CD4-positive, alpha-beta T cell (primary cell): ENCODE measurements around the gene MYD88. TPM values are rescaled to one million over a fixed set of nuclear protein-coding genes. Genes with fewer than 3 reads are reported as not detected.

ENCODE experiments used
- ATAC-seq: fragments of 200-7000 bp; cut with Tn5 transposase; one replicate; pipeline ENCODE4 v1.10.0; 2022; ENCODE audit warnings: mild to moderate bottlenecking; ENCODE audit not compliant: poor library complexity
- CTCF ChIA-PET: fragments of 350-600 bp; sonication (Branson Sonifier 250); formaldehyde crosslinking; loops from one replicate; lab custom pipeline; 2021; ENCODE audit warnings: antibody characterized with exemption, inconsistent platforms; lab: Charles Lee
- POLR2A ChIA-PET: fragments of 350-600 bp; sonication (Branson Sonifier 250); formaldehyde crosslinking; loops from one replicate; lab custom pipeline; 2021; ENCODE audit warnings: antibody characterized with exemption, inconsistent platforms; lab: Charles Lee
- DNase-seq, 14 experiments: peaks; one replicate each; pipeline ENCODE4 v3.0.0-alpha.2; 2013 to 2020; ENCODE audit warnings: mixed read lengths in 2 of 14
- H3K27ac ChIP-seq, 2 donors: one replicate each; pipeline versions ENCODE4 v1.5.1 to v1.7.0; 2013; ENCODE audit warnings: low read length in 2 of 2, low read depth in 1 of 2, mild to moderate bottlenecking in 1 of 2
- H3K27me3 ChIP-seq, 2 experiments: 1 replicate in 1 of 2; 2 replicates in 1 of 2; pipeline versions ENCODE4 v1.6.1 to v1.7.0; 2013; ENCODE audit warnings: low read length in 2 of 2, control low read depth in 1 of 2, mild to moderate bottlenecking in 1 of 2, moderate library complexity in 1 of 2; ENCODE audit not compliant: insufficient read depth in 2 of 2, control insufficient read depth in 1 of 2
- H3K36me3 ChIP-seq: one replicate; pipeline ENCODE4 v1.6.1; 2013; ENCODE audit warnings: low read length, control low read depth; ENCODE audit not compliant: insufficient read depth
- H3K4me1 ChIP-seq: one replicate; pipeline ENCODE4 v1.6.1; 2013; ENCODE audit warnings: low read length, control low read depth; ENCODE audit not compliant: insufficient read depth
- H3K4me3 ChIP-seq: one replicate; pipeline ENCODE4 v1.5.1; 2013; ENCODE audit warnings: mild to moderate bottlenecking, low read length, moderate library complexity
- H3K9me3 ChIP-seq, 2 experiments: 1 replicate in 1 of 2; 2 replicates in 1 of 2; pipeline versions ENCODE4 v1.6.1 to v1.7.0; 2013; ENCODE audit warnings: low read length in 2 of 2, mild to moderate bottlenecking in 2 of 2, control low read depth in 1 of 2, moderate library complexity in 1 of 2; ENCODE audit not compliant: control insufficient read depth in 1 of 2, insufficient read depth in 1 of 2
- H3K27ac Mint-ChIP-seq: one replicate; pipeline ENCODE4 v1.8.0; 2020; ENCODE audit warnings: mixed read lengths
- H3K27me3 Mint-ChIP-seq: one replicate; pipeline ENCODE4 v1.8.0; 2021; ENCODE audit warnings: mixed read lengths
- H3K36me3 Mint-ChIP-seq: one replicate; pipeline ENCODE4 v1.8.0; 2021; ENCODE audit warnings: low read depth, mixed read lengths
- H3K4me1 Mint-ChIP-seq: one replicate; pipeline ENCODE4 v1.8.0; 2021; ENCODE audit warnings: low read depth, mixed read lengths
- H3K4me3 Mint-ChIP-seq: one replicate; pipeline ENCODE4 v1.8.0; 2020; ENCODE audit warnings: mild to moderate bottlenecking, mixed read lengths
- H3K9me3 Mint-ChIP-seq: one replicate; pipeline ENCODE4 v1.8.0; 2020; ENCODE audit warnings: mixed read lengths
- intact Hi-C, 2 experiments: fragments of 100-400 bp; cut with DNase I in 1 of 2; cut with micrococcal nuclease in 1 of 2; formaldehyde crosslinking; loops; one replicate each; pipeline versions ENCODE4 v1.15.1 to v1.9.0; 2023 to 2025; cut with DNase I, micrococcal nuclease
- total RNA-seq, 174 experiments: library from RNA in 2 of 174; stranded (reverse) in 2 of 174; gene quantifications; one replicate each; pipeline ENCODE4 v1.2.3 and lab custom pipeline; 2021 to 2026
- TF ChIP-seq, protein P1 (sequence below): fragments of 200-600 bp; IDR thresholded peaks from one replicate; pipeline ENCODE4 v1.8.0; 2022; ENCODE audit warnings: antibody characterized with exemption, mild to moderate bottlenecking

Gene MYD88
- total RNA-seq, 2 experiments from 2014 or later, result 26.9 to 27.2 TPM

DNA sequence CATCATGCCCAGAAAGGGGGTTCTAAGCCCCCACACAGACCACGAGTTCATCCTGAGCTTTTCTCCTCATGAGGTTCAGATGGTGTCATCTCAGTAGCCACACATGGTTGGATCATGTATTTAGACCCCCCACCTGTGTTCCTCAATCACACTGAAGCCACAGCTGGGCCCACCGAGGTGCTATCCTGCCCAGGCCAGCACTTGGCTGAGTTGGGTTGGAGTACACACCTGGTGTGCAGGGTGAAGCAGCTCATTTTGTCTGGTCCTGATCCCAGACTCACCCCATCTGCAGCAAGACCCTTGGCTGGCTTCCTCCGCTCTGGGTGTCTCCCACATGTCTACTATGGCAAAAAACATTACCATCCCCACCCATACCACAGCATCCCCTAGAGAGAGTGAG lies 43.5 kb upstream of the MYD88 start:
- H3K9me3 Mint-ChIP-seq, result no peaks in the 10 kb centered on the region
- H3K4me3 Mint-ChIP-seq, result no peak overlapping the region
- no peaks in the 10 kb centered on the region for H3K4me1 Mint-ChIP-seq
- intact Hi-C loops, result no loop called here
- H3K27me3 Mint-ChIP-seq, result no peaks in the 10 kb centered on the region
- H3K9me3 ChIP-seq, result no peaks in the 10 kb centered on the region
- H3K27me3 ChIP-seq, result no peaks in the 10 kb centered on the region
- ChIA-PET POLR2A (no interaction called here), CTCF (no interaction called here)
- no peaks in the 10 kb centered on the region for H3K4me1 ChIP-seq
- H3K36me3 ChIP-seq, result no peaks in the 10 kb centered on the region
- no peak overlapping the region for H3K27ac ChIP-seq
- no peak overlapping the region for H3K4me3 ChIP-seq
- DNase-seq, result no peak
- TF ChIP-seq, protein P1, sequence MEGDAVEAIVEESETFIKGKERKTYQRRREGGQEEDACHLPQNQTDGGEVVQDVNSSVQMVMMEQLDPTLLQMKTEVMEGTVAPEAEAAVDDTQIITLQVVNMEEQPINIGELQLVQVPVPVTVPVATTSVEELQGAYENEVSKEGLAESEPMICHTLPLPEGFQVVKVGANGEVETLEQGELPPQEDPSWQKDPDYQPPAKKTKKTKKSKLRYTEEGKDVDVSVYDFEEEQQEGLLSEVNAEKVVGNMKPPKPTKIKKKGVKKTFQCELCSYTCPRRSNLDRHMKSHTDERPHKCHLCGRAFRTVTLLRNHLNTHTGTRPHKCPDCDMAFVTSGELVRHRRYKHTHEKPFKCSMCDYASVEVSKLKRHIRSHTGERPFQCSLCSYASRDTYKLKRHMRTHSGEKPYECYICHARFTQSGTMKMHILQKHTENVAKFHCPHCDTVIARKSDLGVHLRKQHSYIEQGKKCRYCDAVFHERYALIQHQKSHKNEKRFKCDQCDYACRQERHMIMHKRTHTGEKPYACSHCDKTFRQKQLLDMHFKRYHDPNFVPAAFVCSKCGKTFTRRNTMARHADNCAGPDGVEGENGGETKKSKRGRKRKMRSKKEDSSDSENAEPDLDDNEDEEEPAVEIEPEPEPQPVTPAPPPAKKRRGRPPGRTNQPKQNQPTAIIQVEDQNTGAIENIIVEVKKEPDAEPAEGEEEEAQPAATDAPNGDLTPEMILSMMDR, result no peak
- no peaks in the 10 kb centered on the region for H3K36me3 Mint-ChIP-seq
- ATAC-seq, result no peak
- H3K27ac Mint-ChIP-seq, result no peak overlapping the region

DNA sequence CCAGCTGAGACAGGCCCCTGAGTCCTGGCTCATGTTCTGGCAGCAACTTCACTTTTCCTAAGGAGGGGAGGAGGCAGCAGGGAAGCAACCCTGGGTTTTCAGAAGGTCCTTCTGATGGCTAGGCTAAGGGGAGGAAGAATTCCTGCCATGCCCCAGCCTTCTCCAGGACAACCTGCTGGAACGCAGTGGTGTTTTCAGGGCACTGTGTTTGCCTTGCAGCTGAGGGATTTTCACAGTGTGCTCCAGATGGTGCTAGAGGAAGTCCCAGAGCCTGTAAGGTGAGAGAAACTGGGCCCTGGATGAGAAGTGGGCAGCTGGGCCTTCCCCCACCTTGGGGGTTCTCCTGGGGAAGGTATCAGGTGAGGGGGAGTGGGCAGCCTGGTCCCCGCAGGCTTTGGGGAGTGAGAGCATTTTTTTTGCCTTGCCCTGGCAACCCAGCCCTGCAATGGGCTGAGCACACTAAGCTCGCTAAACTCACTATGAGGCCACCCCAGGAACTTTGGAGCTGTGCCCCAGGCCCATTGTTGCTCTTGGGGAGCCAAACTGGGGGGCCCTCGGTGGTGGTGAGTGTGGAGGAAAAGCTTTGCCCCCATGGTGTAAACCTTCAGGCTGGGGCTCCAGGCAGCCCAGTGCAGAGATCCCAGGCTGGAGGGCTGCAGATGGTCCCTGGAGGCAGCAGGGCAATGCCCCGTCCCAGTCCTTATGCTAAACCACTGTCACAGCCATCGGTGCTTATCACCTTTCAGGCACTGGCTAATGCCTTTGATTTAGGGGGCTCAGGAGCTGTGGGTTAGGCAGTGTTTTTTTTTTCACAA lies 42.6 kb upstream of the MYD88 start:
- Histone ChIP-seq H3K27me3 (no peaks in the 10 kb centered on the region), H3K9me3 (no peaks in the 10 kb centered on the region), H3K4me1 (no peaks in the 10 kb centered on the region), H3K4me3 (no peak overlapping the region), H3K36me3 (no peaks in the 10 kb centered on the region), H3K27ac (no peak overlapping the region)
- DNase-seq, result no peak
- Mint-ChIP-seq H3K27ac (no peak overlapping the region), H3K9me3 (no peaks in the 10 kb centered on the region), H3K4me1 (no peaks in the 10 kb centered on the region), H3K27me3 (no peaks in the 10 kb centered on the region), H3K36me3 (no peaks in the 10 kb centered on the region), H3K4me3 (no peak overlapping the region)
- no peak for ATAC-seq
- intact Hi-C loops, result no loop called here
- ChIA-PET POLR2A (no interaction called here), CTCF (no interaction called here)
- TF ChIP-seq, protein P1, result no peak

- POLR2A ChIA-PET, result no interaction called here
Observed at GRCh38 chr3:38097446-38098375, 40.8 kb upstream of the MYD88 start.

More at GRCh38 chr3:38097446-38098375, 40.8 kb upstream of the MYD88 start:
- no peak for ATAC-seq
- Mint-ChIP-seq H3K4me3 (no peak overlapping the region), H3K4me1 (no peaks in the 10 kb centered on the region), H3K27ac (no peak overlapping the region), H3K9me3 (no peaks in the 10 kb centered on the region), H3K36me3 (no peaks in the 10 kb centered on the region), H3K27me3 (no peaks in the 10 kb centered on the region)
- Histone ChIP-seq H3K27ac (no peak overlapping the region), H3K4me1 (no peaks in the 10 kb centered on the region), H3K4me3 (no peak overlapping the region), H3K27me3 (no peaks in the 10 kb centered on the region), H3K9me3 (no peaks in the 10 kb centered on the region), H3K36me3 (no peaks in the 10 kb centered on the region)
- DNase-seq, result no peak
- intact Hi-C loops, result no loop called here
- CTCF ChIA-PET, result no interaction called here
- TF ChIP-seq, protein P1, result no peak
